Smooth muscle cell (in vitro differentiated cells): Measurements from ENCODE around the gene SGF29. TPM values are rescaled to one million over a fixed set of nuclear protein-coding genes. Genes with fewer than 3 reads are reported as not detected.
"Not testable (repeated sequence)": the region's sequence is repeated elsewhere in the genome, so short reads cannot be mapped to it uniquely, and the experiment has no call there.

Experiments
- DNase-seq: peaks from one replicate; lab custom pipeline; 2025; ENCODE audit not compliant: unreplicated experiment; lab: John Stamatoyannopoulos, UW
- H2AFZ ChIP-seq: fragments of 200-600 bp; sonication (generic); 2 replicates; pipeline ENCODE4 v1.6.0; 2016; ENCODE audit warnings: antibody characterized with exemption, low read depth, mild to moderate bottlenecking
- H3F3A ChIP-seq: fragments of 200-600 bp; sonication (generic); 2 replicates; pipeline ENCODE4 v1.6.0; 2017; ENCODE audit warnings: antibody characterized with exemption, low read depth
- H3K27ac ChIP-seq: fragments of 200-600 bp; sonication (generic); 2 replicates; pipeline ENCODE4 v1.5.1; 2016; ENCODE audit warnings: low read depth, mild to moderate bottlenecking
- H3K27me3 ChIP-seq: fragments of 200-600 bp; sonication (generic); 2 replicates; pipeline ENCODE4 v1.6.1; 2016; ENCODE audit warnings: low read depth, mild to moderate bottlenecking
- H3K36me3 ChIP-seq: fragments of 200-600 bp; sonication (generic); 2 replicates; pipeline ENCODE4 v1.5.1; 2016; ENCODE audit warnings: low read depth
- H3K4me1 ChIP-seq: fragments of 200-600 bp; sonication (generic); 2 replicates; pipeline ENCODE4 v1.5.1; 2016; ENCODE audit warnings: low read depth
- H3K4me2 ChIP-seq: fragments of 200-600 bp; sonication (generic); 2 replicates; pipeline ENCODE4 v1.6.0; 2016; ENCODE audit warnings: mild to moderate bottlenecking
- H3K4me3 ChIP-seq: fragments of 200-600 bp; sonication (generic); 2 replicates; pipeline ENCODE4 v1.5.1; 2016; ENCODE audit warnings: mild to moderate bottlenecking
- H3K79me2 ChIP-seq: fragments of 200-600 bp; sonication (generic); 2 replicates; pipeline ENCODE4 v1.6.0; 2016; ENCODE audit warnings: low read depth, mild to moderate bottlenecking
- H3K9ac ChIP-seq: fragments of 200-600 bp; sonication (generic); 2 replicates; pipeline ENCODE4 v1.6.0; 2016; ENCODE audit warnings: low read depth
- H3K9me3 ChIP-seq: fragments of 200-600 bp; sonication (generic); replicated peaks from 2 replicates; pipeline ENCODE4 v1.5.1; 2016; ENCODE audit warnings: low read depth
- H4K20me1 ChIP-seq: fragments of 200-600 bp; sonication (generic); 2 replicates; pipeline ENCODE4 v1.6.0; 2016; ENCODE audit warnings: low read depth
- CTCF ChIP-seq: fragments of 200-600 bp; sonication (generic); IDR thresholded peaks from 2 replicates; pipeline ENCODE4 v1.5.1; 2017; ENCODE audit warnings: borderline replicate concordance, mild to moderate bottlenecking, antibody characterized with exemption; ENCODE audit not compliant: insufficient read depth, poor library complexity, severe bottlenecking
- WGBS: methylation state at CpG from one replicate; pipeline ENCODE4 v1.1.7; 2016; ENCODE audit warnings: low lambda C conversion rate; 5-methylcytosine and 5-hydroxymethylcytosine counted together
- polyA plus RNA-seq: library from polyadenylated mRNA; unstranded; fragments of >200 nt; fragmentation: Nextera tagmentation; extraction: Ambion mirVana; gene quantifications from 2 replicates; pipeline ENCODE4 v1.2.1, GENCODE V29; 2016
- total RNA-seq: library from RNA; depleted of rRNA; stranded (reverse); fragments of >200 nt; gene quantifications from 2 replicates; pipeline ENCODE4 v1.2.3, GENCODE V29; 2014

The SGF29 gene
- total and polyA plus RNA-seq, 2 experiments from 2014 or later = 5.7 to 9.4 TPM

GRCh38 chr16:28524681-28525171 lies 29.0 kb upstream of the SGF29 start:
- WGBS = 90% methylated on average over 6 of the region's 6 CpGs
- Histone ChIP-seq H3K4me3 (no peak overlapping the region), H3K4me2 (no peak overlapping the region), H3K27ac (no peak overlapping the region), H3K9ac (no peak overlapping the region), H2AFZ (no peak overlapping the region), H3F3A (no peaks in the 10 kb centered on the region), H3K36me3 (no peaks in the 10 kb centered on the region), H3K9me3 (no peaks in the 10 kb centered on the region), H4K20me1 (no peaks in the 10 kb centered on the region), H3K79me2 (no peaks in the 10 kb centered on the region), H3K27me3 (no peaks in the 10 kb centered on the region), H3K4me1 (no peaks in the 10 kb centered on the region)
- DNase-seq = no peak
- no peak for TF ChIP-seq CTCF

- Histone ChIP-seq H3K27me3 (no peaks in the 10 kb centered on the region), H2AFZ (no peak overlapping the region), H3K4me3 (no peak overlapping the region), H3K9ac (no peak overlapping the region), H3K9me3 (no peaks in the 10 kb centered on the region), H3K79me2 (no peaks in the 10 kb centered on the region), H3K27ac (peak overlapping the region; percentile 47), H3F3A (no peaks in the 10 kb centered on the region), H3K4me2 (no peak overlapping the region), H4K20me1 (no peaks in the 10 kb centered on the region), H3K36me3 (no peaks in the 10 kb centered on the region), H3K4me1 (no peaks in the 10 kb centered on the region)
- no peak for DNase-seq
- 88% methylated on average over 11 of the region's 11 CpGs for WGBS
- no peak for TF ChIP-seq CTCF
Measured at GRCh38 chr16:28526201-28527099, 27.3 kb upstream of the SGF29 start.

- H3K4me3 ChIP-seq, H3K9me3 ChIP-seq, H3K9ac ChIP-seq, H2AFZ ChIP-seq, H3K4me2 ChIP-seq, H4K20me1 ChIP-seq, H3K36me3 ChIP-seq, DNase-seq, H3K4me1 ChIP-seq, H3K79me2 ChIP-seq, H3K27me3 ChIP-seq, H3F3A ChIP-seq: not testable (repeated sequence)
- WGBS = 86% methylated on average over 7 of the region's 7 CpGs
- H3K27ac ChIP-seq = peak overlapping the region; percentile 47
Measured at GRCh38 chr16:28527100-28527785, 26.5 kb upstream of the SGF29 start.

GRCh38 chr16:28527985-28528384 lies 25.7 kb upstream of the SGF29 start:
- Histone ChIP-seq H3F3A (no peaks in the 10 kb centered on the region), H3K36me3 (no peaks in the 10 kb centered on the region), H3K9me3 (no peaks in the 10 kb centered on the region), H3K27me3 (no peaks in the 10 kb centered on the region), H3K27ac (no peak overlapping the region), H2AFZ (no peak overlapping the region), H3K4me3 (no peak overlapping the region), H4K20me1 (no peaks in the 10 kb centered on the region), H3K9ac (no peak overlapping the region), H3K4me2 (no peak overlapping the region), H3K79me2 (no peaks in the 10 kb centered on the region), H3K4me1 (peaks cover 8% of the 10 kb centered on the region)
- TF ChIP-seq CTCF = no peak
- 87% methylated on average over 5 of the region's 5 CpGs for WGBS
- no peak for DNase-seq
